Stimulated activated CD8-positive, alpha-beta memory T cell treated with anti-CD3 and anti-CD28 coated beads, Interleukin-15, amount 100 ng/mL, for 1 hour (primary cell): ENCODE results near the gene GABRG3.

Experiments used
- DNase-seq: peaks from one replicate; pipeline ENCODE4 v3.0.0-alpha.2; 2020; ENCODE audit warnings: low read depth

Gene GABRG3

GRCh38 chr15:26970712-26971210, at the start of gene GABRG3:
Gene GABRG3, plus strand, starts transcription at chr15:26971181.
- DNase-seq = no peak

DNA sequence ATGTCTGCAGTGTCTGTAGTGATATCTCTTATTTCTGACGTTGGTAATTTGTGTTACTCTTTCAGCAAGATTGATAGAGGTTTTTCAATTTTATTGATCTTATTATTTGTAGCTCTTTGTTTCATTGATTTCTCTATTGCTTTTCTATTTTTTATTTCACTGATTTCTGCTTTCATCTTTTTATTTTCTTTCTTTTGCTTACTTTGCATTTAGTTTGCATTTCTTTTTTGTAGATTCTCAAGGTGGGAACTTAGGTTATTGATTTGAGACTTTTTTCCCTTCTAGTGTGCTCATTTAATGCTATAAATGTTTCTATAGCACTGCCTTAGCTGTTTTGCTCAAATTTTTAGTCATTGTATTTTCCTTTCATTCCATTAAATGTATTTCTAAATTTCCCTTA, 49.5 kb upstream of the GABRG3 start:
- no peak for DNase-seq

GRCh38 chr15:26926081-26926480, 44.9 kb upstream of the GABRG3 start:
- DNase-seq = no peak

DNA sequence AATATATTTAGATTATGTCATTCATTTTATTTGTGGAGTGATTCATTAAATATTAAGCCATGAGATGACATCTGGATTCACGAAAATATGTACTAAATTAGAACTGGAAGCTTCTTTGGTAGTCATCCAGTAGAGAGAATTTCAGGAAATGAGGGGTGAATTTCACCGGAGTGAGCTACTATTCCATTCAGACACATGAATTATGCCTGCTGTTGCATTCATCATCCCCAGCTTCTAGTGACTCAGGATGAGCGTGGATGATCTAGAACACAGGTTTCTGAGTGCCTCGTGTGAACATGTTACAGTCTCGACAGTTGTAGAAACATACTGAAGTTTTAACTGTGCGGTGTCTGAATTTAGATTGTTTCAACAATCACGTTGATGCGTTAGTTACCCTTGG, 42.9 kb upstream of the GABRG3 start:
- no peak for DNase-seq

DNA sequence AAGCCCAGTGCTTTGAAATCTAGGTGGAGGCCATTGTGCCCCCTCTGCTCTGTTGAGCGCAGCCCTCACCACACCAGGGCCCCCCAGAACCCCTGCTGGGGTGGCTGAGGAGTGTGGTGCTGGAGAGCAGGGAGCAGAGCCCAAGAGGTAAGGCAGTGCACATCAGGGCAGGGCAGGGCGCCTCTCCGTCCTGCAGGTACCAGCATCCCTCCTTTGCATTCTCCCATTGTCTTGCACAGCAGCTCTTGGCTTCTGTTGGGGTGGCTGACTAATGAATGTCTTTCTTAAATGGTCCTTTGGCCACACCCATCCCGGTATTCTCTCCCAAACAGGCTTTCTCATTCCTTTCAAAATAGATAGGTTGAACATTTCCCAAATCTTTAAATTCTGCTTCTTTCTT, 41.4 kb upstream of the GABRG3 start:
- DNase-seq = no peak

- DNase-seq = no peak
Measured at GRCh38 chr15:26934848-26935247, 36.1 kb upstream of the GABRG3 start.

- no peak for DNase-seq
Measured at GRCh38 chr15:26935322-26935721, 35.7 kb upstream of the GABRG3 start.

GRCh38 chr15:26936502-26936901, 34.5 kb upstream of the GABRG3 start:
- DNase-seq = no peak

DNA sequence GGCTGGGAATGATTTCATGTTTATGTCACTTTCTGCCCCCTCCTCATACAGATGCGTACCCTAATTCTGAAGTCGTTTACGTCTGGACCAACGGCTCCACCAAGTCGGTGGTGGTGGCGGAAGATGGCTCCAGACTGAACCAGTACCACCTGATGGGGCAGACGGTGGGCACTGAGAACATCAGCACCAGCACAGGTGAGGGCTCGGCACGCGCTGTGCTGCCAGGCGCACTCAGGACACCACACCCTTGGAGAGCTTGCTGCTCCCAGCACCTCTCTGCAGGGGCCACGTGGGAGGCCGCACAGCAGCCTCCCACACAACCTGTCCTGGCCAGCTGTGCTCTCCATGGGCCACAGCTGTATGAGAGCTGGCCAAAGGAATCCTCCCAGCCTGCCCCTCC, 33.8 kb upstream of the GABRG3 start:
- no peak for DNase-seq

DNA sequence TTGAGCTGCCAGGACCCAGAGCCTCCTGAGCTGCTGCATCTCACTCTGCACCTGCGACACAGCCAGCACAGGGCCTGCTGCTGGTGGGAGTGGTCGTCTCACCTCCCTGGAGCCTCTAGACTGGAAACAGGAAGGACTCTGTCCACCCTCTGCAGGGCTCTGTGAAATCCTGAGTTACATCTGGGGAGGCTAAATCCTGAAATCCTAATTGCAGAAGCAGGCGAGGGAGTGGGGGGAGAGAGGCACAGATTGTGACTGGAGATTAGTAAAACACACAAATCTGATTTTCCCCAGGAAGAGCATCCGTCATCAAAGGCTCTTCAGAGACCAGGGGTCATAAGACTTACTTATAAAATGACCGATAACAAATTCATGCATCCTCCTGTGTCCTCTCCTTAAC, 31.6 kb upstream of the GABRG3 start:
- no peak for DNase-seq

DNA sequence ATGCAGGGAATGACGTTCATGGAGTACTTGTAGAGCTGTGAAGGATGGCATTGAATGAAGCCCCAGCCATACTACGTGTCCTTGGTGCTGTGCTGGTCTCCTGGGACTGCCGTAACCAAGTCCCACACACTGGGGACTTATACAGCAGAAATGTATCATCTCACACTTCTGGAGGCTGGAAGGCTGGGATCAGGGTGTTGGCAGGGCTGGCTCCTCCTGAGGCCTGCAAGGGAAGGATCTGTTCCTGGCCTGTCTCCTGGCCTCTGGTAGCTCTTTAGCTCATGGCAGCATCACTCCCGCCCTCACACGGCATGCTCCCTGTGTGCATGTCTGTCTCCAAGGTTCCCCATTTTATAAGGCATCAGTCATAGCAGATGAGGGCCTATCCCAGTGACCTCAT, 29.5 kb upstream of the GABRG3 start:
- no peak for DNase-seq

DNA sequence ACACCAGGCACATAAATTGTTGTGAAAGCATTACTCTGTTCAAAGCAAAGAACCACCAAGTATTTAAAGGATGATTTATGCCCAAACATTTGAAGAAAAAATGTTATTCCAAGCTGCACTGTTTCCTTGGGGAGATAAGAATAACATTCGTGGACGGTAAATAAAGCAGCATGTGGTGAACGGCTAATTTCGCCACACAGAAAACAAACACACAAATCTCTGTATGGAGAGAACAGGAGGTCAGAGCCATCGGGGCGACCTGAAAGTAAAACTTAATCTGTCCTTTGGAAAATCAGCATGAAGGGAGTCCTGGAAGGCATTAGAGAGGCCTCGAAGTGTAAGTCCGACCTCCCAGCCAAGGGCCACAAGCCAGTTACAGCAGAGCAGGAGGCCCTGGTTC, 27.1 kb upstream of the GABRG3 start:
- DNase-seq = no peak

- DNase-seq = no peak
Measured at GRCh38 chr15:26945046-26945445, 25.9 kb upstream of the GABRG3 start.

DNA sequence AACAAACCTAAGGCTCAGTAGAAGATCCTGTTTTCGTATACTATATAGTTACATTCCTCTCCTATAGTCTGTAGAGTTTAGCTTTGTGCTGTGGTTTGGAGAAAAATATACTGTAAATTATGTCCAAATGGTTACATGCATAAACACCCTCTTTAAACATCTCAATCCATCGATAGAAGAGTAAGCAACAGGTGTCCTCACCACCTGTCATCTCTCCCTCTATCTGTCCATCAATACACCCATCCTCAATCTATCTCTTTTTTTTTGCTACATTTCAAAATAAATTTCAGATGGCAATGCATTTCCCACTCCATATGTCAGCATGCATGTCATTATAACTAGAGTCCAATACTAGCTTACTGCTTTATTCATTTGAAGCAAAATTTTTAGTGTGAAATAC, 21.0 kb upstream of the GABRG3 start:
- no peak for DNase-seq

- no peak for DNase-seq
Measured at GRCh38 chr15:26954403-26954802, 16.6 kb upstream of the GABRG3 start.

DNA sequence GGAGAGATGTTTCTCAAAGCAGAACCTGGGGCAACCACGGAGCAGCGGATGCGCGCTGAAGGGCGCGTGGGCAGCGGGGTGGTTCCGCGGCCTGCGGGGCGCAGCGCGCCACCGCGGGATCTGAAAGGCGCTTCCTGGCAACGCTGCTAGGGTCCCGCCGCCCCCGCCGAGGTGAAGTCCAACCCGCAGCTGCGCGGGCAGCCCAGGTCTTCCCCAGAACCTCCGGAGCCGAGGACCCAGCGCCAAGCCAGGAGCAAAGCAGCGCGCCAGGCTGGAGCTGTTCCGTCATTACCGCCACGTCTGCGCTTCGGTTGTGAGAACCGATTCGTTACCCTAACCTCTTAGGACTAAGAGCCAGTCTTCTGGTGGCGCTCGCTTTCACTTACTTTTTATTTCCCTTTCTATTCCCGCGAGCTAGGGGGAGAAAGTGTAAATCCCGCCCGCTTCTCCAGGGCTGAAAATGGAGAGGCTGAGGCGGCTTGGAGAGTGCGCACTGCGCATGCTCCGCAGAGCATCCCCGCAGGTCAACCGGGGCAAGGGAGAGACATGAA, 3.2 kb upstream of the GABRG3 start:
- DNase-seq = no peak

DNA sequence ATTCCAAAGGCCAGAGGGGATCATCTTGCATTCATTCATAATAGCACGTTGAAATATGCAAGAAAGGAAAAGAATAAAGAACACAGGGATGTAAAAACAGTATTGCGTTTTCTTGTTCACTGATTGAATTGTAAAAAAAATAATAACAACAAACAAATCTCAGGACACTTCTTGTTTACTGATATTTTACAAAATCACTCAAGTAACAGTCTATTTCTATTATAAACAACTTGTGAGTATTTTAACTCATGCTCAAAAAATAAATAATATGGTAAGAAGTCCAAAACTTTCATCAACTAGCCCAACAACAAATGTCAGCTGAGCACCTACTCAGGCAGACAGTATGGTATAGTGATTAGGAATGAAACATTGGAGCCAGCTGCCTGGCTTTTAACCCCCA, 2.2 kb upstream of the GABRG3 start:
- DNase-seq = no peak

DNA sequence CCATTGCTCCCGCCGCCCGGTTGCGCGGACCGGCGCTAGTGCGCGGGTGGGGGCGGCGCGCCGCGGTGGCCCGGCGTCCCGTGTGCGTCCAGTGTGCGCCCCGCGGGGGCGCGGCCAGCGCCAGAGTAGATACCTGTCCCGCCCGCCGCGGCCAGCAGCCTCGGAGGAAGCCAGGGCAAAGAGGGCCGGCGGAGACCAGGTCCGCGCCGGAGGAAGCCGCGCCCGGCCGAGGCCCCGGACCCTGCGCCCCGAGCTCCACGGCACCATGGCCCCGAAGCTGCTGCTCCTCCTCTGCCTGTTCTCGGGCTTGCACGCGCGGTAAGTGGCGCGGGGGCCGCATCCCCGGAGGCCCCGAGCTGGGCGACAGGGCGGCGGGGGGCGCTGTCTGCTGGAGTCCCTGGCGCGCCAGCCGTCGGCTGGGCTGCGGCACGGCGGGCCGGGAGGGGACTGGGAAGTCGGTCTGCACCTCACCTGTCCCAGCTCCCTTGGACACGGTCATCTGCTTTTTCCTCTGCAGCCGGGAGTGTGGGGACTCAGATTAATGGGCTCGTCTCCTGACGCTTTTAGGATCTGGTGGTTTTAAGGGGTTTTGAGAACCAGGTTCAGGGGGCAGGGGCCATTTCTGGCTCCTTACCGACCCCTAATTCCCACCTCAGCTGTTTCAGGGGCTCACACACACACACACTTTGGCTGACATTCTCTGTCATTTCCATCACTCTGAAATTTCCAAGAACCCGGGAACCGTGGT, 464 bp downstream of the GABRG3 start:
- no peak for DNase-seq

GRCh38 chr15:26972636-26973035, 1.7 kb downstream of the GABRG3 start:
- no peak for DNase-seq

- no peak for DNase-seq
Measured at GRCh38 chr15:26974120-26974780, 3.3 kb downstream of the GABRG3 start.

- DNase-seq = no peak
Measured at GRCh38 chr15:26981492-26981891, 10.5 kb downstream of the GABRG3 start.

- DNase-seq = no peak
Measured at GRCh38 chr15:26983822-26984221, 12.8 kb downstream of the GABRG3 start.

- no peak for DNase-seq
Measured at GRCh38 chr15:26985050-26985449, 14.1 kb downstream of the GABRG3 start.
